Hypothalamus (tissue), 51 donors: ENCODE results near the gene TEAD3.
"Not testable (repeated sequence)": the region's sequence is repeated elsewhere in the genome, so short reads cannot be mapped to it uniquely, and the experiment has no call there.

Source experiments
- DNase-seq, 51 donors: peaks; one replicate each; lab custom pipeline; 2025; lab: John Stamatoyannopoulos, UW

The TEAD3 gene

GRCh38 chr6:35496841-35497570 lies at the start of gene TEAD3:
TSS of gene TEAD3 (minus strand) at chr6:35497079.
- DNase-seq: peak in 4 of 51 donors; percentile 29 to 60 (median 42)

- no peak for DNase-seq
These were observed 48.0 kb upstream of the TEAD3 start for GRCh38 chr6:35544769-35545361.

- DNase-seq: no peak
These were observed 46.7 kb upstream of the TEAD3 start for GRCh38 chr6:35543459-35544193.

DNA sequence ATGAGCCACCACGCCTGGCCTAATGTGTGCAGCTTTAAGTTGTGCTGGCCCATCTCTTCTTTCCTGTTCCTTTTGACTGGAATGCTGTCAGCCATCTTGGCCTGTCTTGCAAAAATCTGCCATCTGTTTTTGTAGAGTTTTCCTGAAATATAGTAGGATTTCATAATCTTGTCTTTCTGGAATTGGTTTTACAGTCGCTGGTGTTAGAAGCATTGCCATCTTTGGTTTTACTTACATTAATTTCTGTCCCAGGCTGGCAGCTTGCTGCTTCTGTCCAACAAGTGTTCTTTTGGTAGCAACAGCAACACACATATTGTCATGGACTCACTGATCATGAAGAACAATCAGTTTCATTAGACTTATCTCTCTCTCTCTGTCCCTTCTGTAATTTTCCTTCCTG lies 45.0 kb upstream of the TEAD3 start:
- DNase-seq: no peak

GRCh38 chr6:35539223-35539622 lies 42.3 kb upstream of the TEAD3 start:
- DNase-seq: no peak

DNA sequence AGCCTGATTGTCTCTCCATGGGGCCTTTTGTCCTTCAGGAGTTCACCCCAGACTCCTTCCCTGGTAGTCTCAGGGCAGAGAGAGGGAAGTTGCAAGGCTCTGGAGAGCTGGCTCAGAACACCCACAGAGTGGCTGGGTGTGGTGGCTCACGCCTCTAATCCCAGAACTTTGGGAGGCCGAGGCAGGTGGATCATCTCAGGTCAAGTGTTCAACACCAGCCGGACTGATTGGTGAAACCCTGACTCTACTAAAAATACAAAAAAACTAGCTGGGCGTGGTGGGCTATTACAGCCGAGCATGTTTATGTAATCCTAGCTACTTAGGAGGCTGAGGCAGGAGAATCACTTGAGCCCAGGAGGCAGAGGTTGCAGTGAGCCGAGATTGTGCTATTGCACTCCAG lies 39.0 kb upstream of the TEAD3 start:
- not testable (repeated sequence) for DNase-seq

DNA sequence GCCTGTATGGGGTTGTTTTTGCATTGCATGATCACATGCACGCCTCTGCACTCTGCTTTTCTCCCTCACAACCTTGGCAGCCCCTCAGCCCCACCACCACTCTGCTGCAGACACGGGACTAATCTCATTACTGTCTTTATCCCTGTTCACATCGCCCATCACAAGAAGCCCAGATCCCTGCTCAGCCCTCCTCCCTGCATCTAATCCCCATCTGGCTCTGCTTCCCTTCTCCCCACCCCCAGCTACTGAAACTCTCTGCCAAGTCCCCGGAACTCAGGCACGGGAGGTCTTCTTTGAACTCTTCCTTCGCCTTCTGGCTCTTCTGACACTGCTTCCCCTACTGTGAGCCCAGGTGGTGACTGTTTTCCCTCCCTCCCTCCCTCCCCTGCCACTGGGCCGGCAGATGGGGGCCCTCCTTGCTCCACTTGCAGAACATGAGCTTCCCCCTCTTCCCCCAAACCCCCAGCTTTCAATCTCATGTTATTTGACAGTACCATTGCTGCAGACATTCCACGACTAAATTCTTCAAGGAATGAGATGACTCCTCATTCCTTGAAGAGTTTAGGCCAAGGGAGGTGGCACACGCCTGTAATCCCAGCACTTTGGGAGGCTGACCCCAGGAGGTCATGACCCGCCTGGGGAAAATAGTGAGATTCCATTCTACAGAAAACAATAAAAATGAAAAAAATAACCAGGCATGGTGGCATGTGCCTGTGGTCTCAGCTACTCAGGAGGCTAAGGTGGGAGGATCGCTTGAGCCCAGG lies 37.7 kb upstream of the TEAD3 start:
- DNase-seq: no peak

GRCh38 chr6:35533981-35534380 lies 37.1 kb upstream of the TEAD3 start:
- DNase-seq: no peak

DNA sequence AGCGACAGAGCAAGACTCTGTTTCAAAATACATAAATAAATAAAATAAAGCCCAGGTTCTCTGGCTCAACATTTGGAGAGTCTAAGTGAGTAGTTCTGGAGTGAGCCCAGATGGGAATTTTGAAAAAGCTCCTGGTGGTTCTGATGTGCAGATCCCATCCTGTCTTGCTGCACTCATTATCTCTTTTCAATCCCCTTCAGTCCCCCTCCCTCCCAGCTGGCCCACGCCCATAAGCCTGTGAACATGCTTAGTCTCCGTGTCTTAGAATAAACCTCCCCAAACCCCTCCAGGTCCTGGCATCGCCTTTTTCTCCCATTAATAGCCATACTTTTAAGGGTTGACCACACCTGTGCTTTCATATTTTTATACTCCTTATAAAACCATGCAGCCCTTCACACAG lies 35.2 kb upstream of the TEAD3 start:
- no peak for DNase-seq

DNA sequence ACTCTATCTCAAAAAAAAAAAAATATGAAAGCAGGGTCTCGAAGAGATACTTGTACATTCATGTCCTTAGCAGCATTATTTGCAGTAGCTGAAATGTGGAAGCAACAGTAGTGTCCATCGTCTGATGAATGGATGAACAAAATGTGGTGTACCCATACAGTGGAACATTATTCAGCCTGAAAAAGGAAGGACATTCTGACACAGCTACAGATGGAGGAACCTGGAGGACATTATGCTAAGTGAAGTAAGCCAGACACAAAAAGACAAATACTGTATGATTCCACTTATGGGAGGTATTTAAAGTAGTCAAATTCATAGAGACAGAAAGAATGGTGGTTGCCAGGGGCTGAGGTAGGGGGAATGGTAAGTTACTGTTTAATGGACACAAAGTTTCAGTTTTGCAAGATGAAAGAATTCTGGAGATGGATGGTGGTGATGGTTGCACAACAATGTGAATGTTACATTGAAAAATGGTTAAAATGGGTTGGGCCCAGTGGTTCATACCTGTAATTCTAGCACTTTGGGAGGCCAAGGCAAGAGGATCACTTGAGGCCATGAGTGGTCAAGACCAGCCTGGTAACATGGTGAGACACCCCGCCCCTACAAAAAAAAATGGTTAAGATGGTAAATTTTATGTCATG lies 27.6 kb upstream of the TEAD3 start:
- DNase-seq: no peak

DNA sequence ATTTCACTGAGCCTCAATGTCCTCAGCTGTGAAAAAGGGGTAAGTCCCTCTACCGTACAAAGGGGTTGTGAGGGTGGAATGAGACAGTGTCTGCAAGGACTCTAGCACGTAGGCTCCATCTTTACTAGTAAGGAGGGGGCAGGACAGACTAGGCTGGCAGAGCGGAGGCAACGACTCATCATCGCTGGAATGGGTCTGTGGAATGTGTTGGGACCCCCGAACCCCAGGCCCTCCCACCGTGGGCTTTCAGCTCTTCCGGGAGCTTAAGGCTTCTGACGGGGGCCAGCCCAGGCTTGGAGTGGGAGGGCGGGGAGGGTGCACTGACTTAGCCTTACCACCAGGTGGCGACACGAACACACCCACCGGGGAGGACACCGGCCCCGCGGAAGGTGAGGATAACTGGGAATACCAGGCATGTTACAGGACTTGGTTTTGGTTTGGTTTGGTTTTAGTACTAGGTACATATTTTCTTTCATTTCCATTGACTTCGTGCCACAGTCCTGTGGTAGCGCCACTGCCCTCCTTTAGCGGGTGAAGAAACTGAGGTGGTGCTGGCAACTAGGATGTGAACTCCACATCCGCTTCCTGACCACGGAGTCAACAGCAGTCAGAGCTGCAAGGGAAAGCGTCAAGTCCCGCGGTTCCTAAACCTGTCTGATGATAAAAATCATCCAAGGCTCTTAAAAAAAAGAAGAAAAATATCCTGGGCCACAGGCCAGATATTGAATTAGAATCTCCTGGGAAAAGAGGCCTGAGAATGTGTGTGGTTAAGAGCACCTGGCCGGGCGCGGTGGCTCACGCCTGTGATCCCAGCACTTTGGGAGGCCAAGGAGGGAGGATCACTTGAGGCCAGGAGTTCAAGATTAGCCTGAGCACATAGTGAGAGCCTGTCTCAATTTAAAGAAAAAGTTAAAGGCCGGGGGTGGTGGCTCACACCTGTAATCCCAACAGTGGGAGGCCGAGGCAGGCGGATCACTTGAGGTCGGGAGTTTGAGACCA lies 26.1 kb upstream of the TEAD3 start:
- DNase-seq: peak in 45 of 51 donors; percentile 2 to 66 (median 27)

DNA sequence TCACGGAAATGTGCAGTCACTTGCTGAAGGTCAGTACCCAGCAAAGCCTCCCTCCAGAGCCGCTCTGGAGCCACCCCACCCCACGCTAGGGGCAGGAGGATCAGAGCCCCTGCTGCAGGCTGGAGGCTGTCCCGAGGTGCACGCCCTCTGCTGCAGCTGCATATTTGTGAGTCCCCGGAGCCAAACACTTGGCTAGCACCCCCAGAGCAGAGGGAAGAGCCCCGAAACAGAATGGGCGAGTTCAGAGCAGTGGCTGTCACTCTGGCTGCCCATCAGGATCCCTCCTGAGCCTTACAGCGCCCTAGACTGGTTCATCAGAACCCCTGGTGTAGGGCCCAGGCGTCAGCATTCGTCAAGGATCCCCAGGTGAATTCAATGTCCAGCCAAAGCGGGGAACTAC lies 25.3 kb upstream of the TEAD3 start:
- no peak for DNase-seq

- DNase-seq: no peak
These were observed 24.4 kb upstream of the TEAD3 start for GRCh38 chr6:35521235-35521634.

DNA sequence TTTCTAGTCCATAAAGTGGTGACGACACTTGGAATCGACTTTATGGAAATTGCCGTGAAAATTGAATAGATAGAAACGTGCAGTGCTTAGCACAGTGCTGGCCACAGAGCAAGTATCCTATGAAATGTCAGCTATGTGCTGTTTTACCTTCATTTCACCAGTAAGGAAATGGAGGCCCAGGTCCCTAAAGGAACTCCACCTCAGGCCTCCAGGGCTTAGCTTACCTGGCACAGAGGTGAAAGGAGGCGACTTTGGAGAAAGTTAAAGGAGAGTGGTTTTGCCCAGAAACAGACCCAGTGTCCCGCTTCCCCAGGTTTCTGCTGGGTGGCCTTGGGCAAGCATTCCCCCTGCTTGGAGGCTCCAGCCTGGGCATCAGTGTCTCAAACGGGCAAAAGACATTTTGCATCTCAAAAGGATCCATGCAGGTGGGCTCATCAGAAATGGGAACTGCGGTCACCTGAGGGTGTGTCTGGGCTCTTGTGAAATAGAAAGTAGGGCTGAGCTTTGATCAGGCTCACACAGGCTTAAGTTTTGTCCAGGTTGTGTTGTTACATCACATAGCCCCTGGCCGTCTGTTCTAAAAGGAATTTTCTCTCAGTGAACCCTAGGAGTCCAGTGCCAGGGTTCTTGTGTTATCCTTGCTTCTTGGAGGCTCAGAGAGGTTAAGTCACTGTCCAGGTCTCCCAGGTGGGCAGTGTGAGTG lies 22.6 kb upstream of the TEAD3 start:
- DNase-seq: no peak

DNA sequence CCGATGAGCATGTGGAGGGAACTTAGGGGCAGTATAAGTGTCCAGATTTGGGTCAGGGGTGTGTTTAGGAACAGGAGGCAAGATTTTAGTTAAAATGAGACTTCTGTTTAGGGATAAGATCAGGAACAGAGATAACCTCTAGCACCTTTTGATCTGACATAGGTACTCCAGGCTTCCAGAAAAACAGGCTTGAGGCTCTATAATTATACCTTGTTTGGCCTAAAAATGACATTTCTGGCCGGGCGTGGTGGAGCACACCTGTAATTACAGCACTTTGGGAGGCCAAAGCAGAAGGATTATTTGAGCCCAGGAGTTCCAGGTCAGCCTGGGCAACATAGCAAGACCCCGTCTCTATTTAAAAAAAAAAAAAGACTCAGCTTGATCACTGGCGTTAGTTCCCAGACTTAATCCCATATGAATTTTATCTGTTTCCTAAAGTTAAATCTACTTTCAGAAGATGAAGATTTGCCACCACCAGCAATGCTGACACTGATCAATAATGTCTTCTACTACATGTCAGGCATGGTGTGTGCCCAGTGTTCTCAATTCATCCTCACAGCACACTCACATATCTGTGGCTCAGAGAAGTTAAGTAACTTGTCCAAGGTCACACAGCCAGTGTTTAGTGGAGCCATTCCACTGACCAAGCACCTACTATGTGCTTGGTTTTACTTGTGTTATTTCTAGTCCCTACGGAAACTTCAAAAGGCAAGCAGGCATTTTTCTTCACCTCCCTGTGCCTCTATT lies 21.9 kb upstream of the TEAD3 start:
- no peak for DNase-seq

DNA sequence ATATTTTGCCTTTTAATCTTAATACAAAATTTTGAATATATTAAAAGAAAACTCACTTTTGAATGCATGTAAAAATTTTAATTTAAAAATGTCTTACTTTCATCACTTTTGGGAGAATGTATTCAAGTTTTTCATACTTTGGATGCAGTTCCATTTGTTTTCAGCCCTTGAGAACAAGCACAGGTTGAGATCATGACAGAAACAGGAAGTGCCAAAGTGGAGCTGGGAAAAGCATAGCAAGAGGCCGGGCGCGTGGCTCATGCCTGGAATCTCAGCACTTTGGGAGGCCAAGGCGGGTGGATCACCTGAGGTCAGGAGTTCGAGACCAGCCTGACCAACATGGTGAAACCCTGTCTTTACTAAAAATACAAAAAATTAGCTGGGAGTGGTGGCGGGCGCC lies 21.1 kb upstream of the TEAD3 start:
- DNase-seq: not testable (repeated sequence)

DNA sequence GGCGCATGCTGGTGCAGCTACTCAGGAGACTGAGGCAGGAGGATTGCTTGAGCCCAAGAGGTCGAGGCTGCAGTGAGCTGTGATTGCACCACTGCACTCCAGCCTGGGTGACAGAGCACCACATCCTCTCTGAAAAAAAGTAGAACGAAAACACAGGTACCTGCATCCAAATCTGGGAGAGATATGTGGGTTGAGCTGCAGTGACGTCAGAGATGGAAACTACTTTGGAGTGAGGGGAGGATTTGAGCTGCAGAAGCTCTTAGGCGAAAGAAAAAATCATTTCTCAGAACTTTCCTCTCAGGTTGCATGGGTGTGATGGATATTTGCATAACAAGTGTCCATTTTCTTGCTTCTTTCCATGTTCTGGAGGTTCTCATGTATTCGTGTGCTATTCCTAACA lies 19.8 kb upstream of the TEAD3 start:
- no peak for DNase-seq

- DNase-seq: not testable (repeated sequence)
These were observed 19.1 kb upstream of the TEAD3 start for GRCh38 chr6:35515939-35516338.
